GM23248 (cell line): ENCODE data around the gene SNW1. TPM values are rescaled to one million over a fixed set of nuclear protein-coding genes. Genes with fewer than 3 reads are reported as not detected.
"Not testable (repeated sequence)": the region's sequence is repeated elsewhere in the genome, so short reads cannot be mapped to it uniquely, and the experiment has no call there.

Experiments used
- DNase-seq: peaks from one replicate; pipeline ENCODE4 v3.0.0-alpha.2; 2015
- H2AFZ ChIP-seq: fragments of 200-600 bp; sonication (generic); 2 replicates; pipeline ENCODE4 v1.6.1; 2016; ENCODE audit warnings: antibody characterized with exemption
- H3F3A ChIP-seq: fragments of 200-600 bp; sonication (generic); 2 replicates; pipeline ENCODE4 v1.6.1; 2016; ENCODE audit warnings: mild to moderate bottlenecking, antibody characterized with exemption, mixed run types; ENCODE audit not compliant: insufficient read depth
- H3K27ac ChIP-seq: fragments of 200-600 bp; sonication (generic); 2 replicates; pipeline ENCODE4 v1.5.1; 2016; ENCODE audit warnings: mild to moderate bottlenecking
- H3K27me3 ChIP-seq: fragments of 200-600 bp; sonication (generic); replicated peaks from 2 replicates; pipeline ENCODE4 v1.6.1; 2016; ENCODE audit warnings: mild to moderate bottlenecking; ENCODE audit not compliant: insufficient read depth
- H3K36me3 ChIP-seq: fragments of 200-600 bp; sonication (generic); 2 replicates; pipeline ENCODE4 v1.6.1; 2016; ENCODE audit warnings: low read depth, mild to moderate bottlenecking
- H3K4me1 ChIP-seq: fragments of 200-600 bp; sonication (generic); 2 replicates; pipeline ENCODE4 v1.6.1; 2016; ENCODE audit warnings: mild to moderate bottlenecking; ENCODE audit not compliant: insufficient read depth
- H3K4me2 ChIP-seq: fragments of 200-600 bp; sonication (generic); one replicate; pipeline ENCODE4 v1.6.1; 2016; ENCODE audit warnings: mild to moderate bottlenecking; ENCODE audit not compliant: unreplicated experiment
- H3K4me3 ChIP-seq: fragments of 200-600 bp; sonication (generic); 2 replicates; pipeline ENCODE4 v1.5.1; 2016; ENCODE audit warnings: mild to moderate bottlenecking
- H3K79me2 ChIP-seq: fragments of 200-600 bp; sonication (generic); 2 replicates; pipeline ENCODE4 v1.6.1; 2016; ENCODE audit warnings: mild to moderate bottlenecking; ENCODE audit not compliant: insufficient read depth
- H3K9ac ChIP-seq: fragments of 200-600 bp; sonication (generic); 2 replicates; pipeline ENCODE4 v1.6.1; 2016; ENCODE audit warnings: mild to moderate bottlenecking
- H3K9me2 ChIP-seq: fragments of 200-600 bp; sonication (generic); 2 replicates; pipeline ENCODE4 v1.6.1; 2016; ENCODE audit warnings: mixed run types, mild to moderate bottlenecking, moderate library complexity; ENCODE audit not compliant: insufficient read depth
- H3K9me3 ChIP-seq: fragments of 200-600 bp; sonication (generic); one replicate; pipeline ENCODE4 v1.6.1; 2017; ENCODE audit warnings: low read depth
- H4K20me1 ChIP-seq: fragments of 200-600 bp; sonication (generic); 2 replicates; pipeline ENCODE4 v1.6.0; 2016; ENCODE audit not compliant: insufficient read depth
- EZH2 ChIP-seq: fragments of 200-600 bp; sonication (generic); IDR thresholded peaks from 2 replicates; pipeline ENCODE4 v1.6.1; 2018; ENCODE audit warnings: antibody characterized with exemption, mild to moderate bottlenecking; ENCODE audit not compliant: insufficient read depth, poor library complexity, severe bottlenecking
- EZH2phosphoT487 ChIP-seq: fragments of 200-600 bp; sonication (generic); IDR thresholded peaks from 2 replicates; pipeline ENCODE4 v1.6.1; 2018; ENCODE audit warnings: antibody characterized with exemption, moderate library complexity, mild to moderate bottlenecking, low read depth; ENCODE audit not compliant: insufficient read depth
- WGBS, 2 experiments: methylation state at CpG; one replicate each; pipeline ENCODE4 v1.1.6; 2015 to 2017; ENCODE audit warnings: low lambda C conversion rate in 2 of 2, low coverage in 1 of 2; ENCODE audit errors: missing lambda C conversion rate in 2 of 2; 5-methylcytosine and 5-hydroxymethylcytosine counted together
- in situ Hi-C: fragments of 300-500 bp; cut with MboI; formaldehyde crosslinking; loops from 2 replicates; pipeline ENCODE4 v1.15.0; 2020
- polyA plus RNA-seq: library from polyadenylated mRNA; unstranded; fragments of >200 nt; fragmentation: Nextera tagmentation; extraction: Ambion mirVana; gene quantifications from 2 replicates; pipeline ENCODE4 v1.2.1, GENCODE V29; 2016
- total RNA-seq: library from RNA; depleted of rRNA; stranded (reverse); fragments of >200 nt; shearing (Covaris generic); gene quantifications from 2 replicates; pipeline ENCODE4 v1.2.3, GENCODE V29; 2014

SNW1 gene
- total and polyA plus RNA-seq, 2 experiments from 2014 or later: 45.2 to 64.4 TPM

DNA sequence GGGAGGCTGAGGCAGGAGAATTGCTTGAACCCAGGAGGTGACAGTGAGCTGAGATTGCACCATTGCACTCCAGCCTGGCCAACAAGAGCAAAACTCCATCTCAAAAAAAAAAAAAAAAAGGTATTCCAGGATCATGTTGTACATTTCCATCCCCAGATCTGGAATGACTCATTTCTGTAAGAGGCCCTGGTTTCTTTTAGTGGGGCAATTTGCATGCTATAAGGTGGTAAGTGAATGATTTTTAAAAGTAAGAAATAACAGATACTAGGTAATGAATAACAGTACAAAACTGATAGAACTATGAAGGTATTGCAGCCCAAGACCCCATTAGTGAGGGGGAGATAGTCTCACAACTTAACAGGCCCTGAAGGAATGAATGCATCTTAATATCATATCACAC lies 21.2 kb upstream of the SNW1 start:
- DNase-seq: peak; percentile 24
- no peaks in the 10 kb centered on the region for H3K27me3 ChIP-seq
- no peaks in the 10 kb centered on the region for H3K36me3 ChIP-seq
- no peak overlapping the region for H3K9ac ChIP-seq
- TF ChIP-seq EZH2phosphoT487 (no peak), EZH2 (no peak)
- in situ Hi-C loops: no loop called here
- H3K9me3 ChIP-seq: no peaks in the 10 kb centered on the region
- H3F3A ChIP-seq: no peaks in the 10 kb centered on the region
- H3K4me3 ChIP-seq: no peak overlapping the region
- no peaks in the 10 kb centered on the region for H3K9me2 ChIP-seq
- no peaks in the 10 kb centered on the region for H3K79me2 ChIP-seq
- no peak overlapping the region for H3K4me2 ChIP-seq
- H3K27ac ChIP-seq: no peak overlapping the region
- H2AFZ ChIP-seq: no peak overlapping the region
- no peaks in the 10 kb centered on the region for H4K20me1 ChIP-seq
- no peaks in the 10 kb centered on the region for H3K4me1 ChIP-seq

DNA sequence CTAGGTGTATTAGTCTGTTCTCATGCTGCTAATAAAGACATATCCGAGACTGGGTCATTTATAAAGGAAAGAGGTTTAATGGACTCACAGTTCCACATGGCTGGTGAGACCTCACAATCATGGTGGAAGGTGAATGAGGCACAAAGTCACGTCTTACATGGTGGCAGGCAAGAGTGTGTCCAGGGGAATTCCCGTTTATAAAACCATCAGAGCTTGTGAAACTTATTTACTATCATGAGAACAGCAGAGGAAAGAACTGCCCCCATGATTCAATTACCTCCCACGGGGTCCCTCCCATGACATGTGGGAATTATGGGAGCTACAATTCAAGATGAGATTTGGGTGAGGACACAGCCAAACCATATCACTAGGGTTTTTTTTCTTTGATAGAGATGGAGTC lies 13.0 kb upstream of the SNW1 start:
- H3K79me2 ChIP-seq, H3K36me3 ChIP-seq, H3K9me2 ChIP-seq, H3K27me3 ChIP-seq, H3K27ac ChIP-seq, H3F3A ChIP-seq, in situ Hi-C loops, H3K4me3 ChIP-seq, H3K9ac ChIP-seq, H3K9me3 ChIP-seq, H3K4me2 ChIP-seq, H3K4me1 ChIP-seq, H4K20me1 ChIP-seq, DNase-seq, H2AFZ ChIP-seq: not testable (repeated sequence)
- 46 to 55% methylated on average over 4 of the region's 4 CpGs for WGBS, 2 experiments

DNA sequence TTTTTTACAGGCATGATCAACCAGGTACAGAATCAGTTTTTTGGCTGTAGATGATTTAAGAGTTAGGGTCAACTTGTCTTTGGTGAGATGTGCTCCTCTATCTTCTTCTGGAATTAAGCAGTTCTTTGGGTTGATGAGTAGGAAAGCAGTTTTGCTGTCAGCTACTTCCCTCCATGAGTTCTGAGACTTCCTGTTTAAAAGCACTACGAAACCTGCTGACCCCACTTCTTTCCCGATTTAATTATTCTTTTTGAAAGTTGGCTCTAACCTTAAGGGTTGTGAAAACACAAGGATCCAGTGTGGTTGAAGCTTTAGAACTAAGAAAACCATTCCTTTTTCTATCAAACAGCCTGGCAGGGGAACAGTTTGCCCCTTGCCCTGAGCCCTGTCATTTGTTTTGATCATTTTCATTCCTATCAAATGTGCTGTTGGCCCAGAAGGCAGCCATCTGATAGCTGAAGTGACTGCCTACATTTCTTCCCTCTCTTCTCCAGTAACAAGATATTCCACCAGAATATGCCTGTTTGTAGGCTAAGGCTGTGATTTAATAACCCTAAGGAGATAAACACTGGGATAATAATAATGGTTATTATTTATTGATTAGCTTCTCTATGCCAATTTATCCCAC lies 7.6 kb upstream of the SNW1 start:
- 20 to 30% methylated on average over 2 of the region's 2 CpGs for whole genome bisulfite sequencing, 2 experiments
- H3K9me2 ChIP-seq, H3K4me3 ChIP-seq, H3K36me3 ChIP-seq, H2AFZ ChIP-seq, H3K9me3 ChIP-seq, H3F3A ChIP-seq, H4K20me1 ChIP-seq, H3K27me3 ChIP-seq, in situ Hi-C loops, DNase-seq, H3K4me2 ChIP-seq, H3K4me1 ChIP-seq, H3K27ac ChIP-seq, H3K9ac ChIP-seq, H3K79me2 ChIP-seq: not testable (repeated sequence)

DNA sequence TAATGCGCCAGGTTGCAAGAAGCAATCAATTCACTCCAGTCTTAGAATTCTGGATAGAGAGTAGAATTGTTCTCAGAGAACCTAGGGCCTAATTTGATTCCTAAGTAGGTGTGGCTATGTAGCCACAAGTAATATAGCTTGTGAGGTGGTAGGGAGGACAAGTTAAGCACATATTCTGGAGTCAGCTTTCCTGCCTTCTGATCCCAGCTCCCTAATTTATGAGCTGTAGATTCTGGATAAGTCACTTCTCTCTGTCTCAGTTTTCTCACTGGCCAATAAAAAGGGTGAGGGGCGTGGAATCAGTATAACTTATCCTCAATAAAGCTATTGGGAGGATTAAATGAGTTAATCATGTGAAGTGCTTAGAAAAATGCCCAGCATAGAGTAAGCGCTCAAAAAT lies 3.0 kb upstream of the SNW1 start:
- TF ChIP-seq EZH2: no peak
- no peak for TF ChIP-seq EZH2phosphoT487
- in situ Hi-C loops: no loop called here
- Histone ChIP-seq H2AFZ (no peak overlapping the region), H3F3A (0 out of 2 replicates have a peak, but pooled peaks cover 8% of the 10 kb centered on the region), H3K4me3 (no peak overlapping the region), H3K4me2 (no peak overlapping the region), H3K79me2 (peaks cover 19% of the 10 kb centered on the region), H3K9ac (no peak overlapping the region), H3K27me3 (no peaks in the 10 kb centered on the region), H4K20me1 (no peaks in the 10 kb centered on the region; the same call in 1 of the 2 replicates), H3K9me2 (no peaks in the 10 kb centered on the region), H3K36me3 (no peaks in the 10 kb centered on the region), H3K27ac (no peak overlapping the region), H3K9me3 (no peaks in the 10 kb centered on the region), H3K4me1 (no peaks in the 10 kb centered on the region)
- 72 to 74% methylated on average over 3 of the region's 3 CpGs for WGBS, 2 experiments
- DNase-seq: no peak

DNA sequence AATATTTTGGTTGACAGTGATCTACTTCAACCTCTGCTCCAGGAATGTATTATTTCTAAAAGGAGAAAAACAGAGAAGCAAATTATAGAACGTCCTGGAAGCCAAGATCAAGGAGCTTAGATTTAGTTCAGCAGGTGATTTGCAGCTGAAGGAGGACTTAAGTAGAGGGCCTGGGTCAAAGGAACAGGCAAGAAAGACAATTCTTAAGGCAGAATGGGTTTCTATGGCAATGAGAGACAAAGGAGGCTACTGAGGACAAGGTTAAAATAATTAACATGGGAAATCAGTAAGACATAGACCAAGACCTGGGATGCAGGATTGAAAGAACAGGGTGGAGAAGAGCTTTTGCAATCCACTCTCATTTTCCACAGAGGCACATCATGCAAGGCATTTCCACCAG lies 2.4 kb upstream of the SNW1 start:
- Histone ChIP-seq H3K79me2 (peaks cover 26% of the 10 kb centered on the region), H3K9ac (no peak overlapping the region), H3K9me3 (no peaks in the 10 kb centered on the region), H3K4me2 (no peak overlapping the region), H3K4me1 (no peaks in the 10 kb centered on the region), H3K4me3 (no peak overlapping the region), H3K27me3 (no peaks in the 10 kb centered on the region), H4K20me1 (no peaks in the 10 kb centered on the region; the same call in 1 of the 2 replicates), H3K9me2 (no peaks in the 10 kb centered on the region), H3K27ac (no peak overlapping the region), H3K36me3 (no peaks in the 10 kb centered on the region), H2AFZ (no peak overlapping the region), H3F3A (0 out of 2 replicates have a peak, but pooled peaks cover 8% of the 10 kb centered on the region)
- in situ Hi-C loops: no loop called here
- no peak for DNase-seq
- WGBS, 2 experiments: 13 to 15% methylated on average over 1 of the region's 1 CpG
- TF ChIP-seq EZH2phosphoT487 (no peak), EZH2 (no peak)
